DND-41 (cell line): ENCODE results near the gene PCP2.
A peak's percentile ranks its signal among the peaks of the same experiment; 100 is the strongest.

Source experiments
- ATAC-seq: fragments of 200-7000 bp; cut with Tn5 transposase; 3 replicates; pipeline ENCODE4 v1.9.1; 2021; ENCODE audit warnings: low read depth; ENCODE audit not compliant: insufficient read depth
- DNase-seq: peaks from one replicate; pipeline ENCODE4 v3.0.0-alpha.2; 2020
- H2AFZ ChIP-seq: 2 replicates; pipeline ENCODE4 v1.6.0; 2012; ENCODE audit warnings: low read depth, low read length
- H3K27ac ChIP-seq: 2 replicates; pipeline ENCODE4 v1.5.1; 2012; ENCODE audit warnings: low read length, inconsistent platforms
- H3K27me3 ChIP-seq: fragments of 200-600 bp; sonication (generic); 2 replicates; pipeline ENCODE4 v1.6.0; 2012; ENCODE audit warnings: low read length, mild to moderate bottlenecking, inconsistent platforms; ENCODE audit not compliant: insufficient read depth, poor library complexity
- H3K36me3 ChIP-seq: 2 replicates; pipeline ENCODE4 v1.5.1; 2012; ENCODE audit warnings: low read length, inconsistent platforms; ENCODE audit not compliant: insufficient read depth
- H3K4me1 ChIP-seq: 2 replicates; pipeline ENCODE4 v1.5.1; 2012; ENCODE audit warnings: mild to moderate bottlenecking, low read length; ENCODE audit not compliant: insufficient read depth
- H3K4me2 ChIP-seq: 2 replicates; pipeline ENCODE4 v1.6.0; 2012; ENCODE audit warnings: mild to moderate bottlenecking, moderate library complexity, low read length, inconsistent platforms; ENCODE audit not compliant: insufficient read depth
- H3K4me3 ChIP-seq, 2 experiments: fragments of 200-600 bp in 1 of 2; shearing (Covaris generic) in 1 of 2; 2 replicates each; pipeline ENCODE4 v1.5.1; 2012 to 2016; ENCODE audit warnings: inconsistent platforms in 2 of 2, low read length in 2 of 2, mild to moderate bottlenecking in 2 of 2, low read depth in 1 of 2, moderate library complexity in 1 of 2
- H3K79me2 ChIP-seq: 2 replicates; pipeline ENCODE4 v1.6.0; 2012; ENCODE audit warnings: low read length, inconsistent platforms; ENCODE audit not compliant: insufficient read depth
- H3K9ac ChIP-seq: 2 replicates; pipeline ENCODE4 v1.6.0; 2012; ENCODE audit warnings: low read depth, mild to moderate bottlenecking, inconsistent platforms, low read length, moderate library complexity
- H3K9me3 ChIP-seq: 2 replicates; pipeline ENCODE4 v1.5.1; 2012; ENCODE audit warnings: low read length, moderate library complexity, mild to moderate bottlenecking, inconsistent platforms; ENCODE audit not compliant: insufficient read depth, severe bottlenecking
- H4K20me1 ChIP-seq: 2 replicates; pipeline ENCODE4 v1.6.0; 2012; ENCODE audit warnings: low read length; ENCODE audit not compliant: insufficient read depth
- CTCF ChIP-seq: IDR thresholded peaks from 2 replicates; pipeline ENCODE4 v1.5.1; 2012; ENCODE audit warnings: borderline replicate concordance, low read length, moderate library complexity, mild to moderate bottlenecking; ENCODE audit not compliant: poor library complexity, severe bottlenecking; ENCODE audit errors: extremely low read depth
- EZH2 ChIP-seq: IDR thresholded peaks from 3 replicates; pipeline ENCODE4 v1.6.1; 2012; ENCODE audit warnings: borderline replicate concordance, low read depth, mild to moderate bottlenecking, moderate library complexity, low read length, inconsistent platforms; ENCODE audit not compliant: severe bottlenecking

PCP2 gene

DNA sequence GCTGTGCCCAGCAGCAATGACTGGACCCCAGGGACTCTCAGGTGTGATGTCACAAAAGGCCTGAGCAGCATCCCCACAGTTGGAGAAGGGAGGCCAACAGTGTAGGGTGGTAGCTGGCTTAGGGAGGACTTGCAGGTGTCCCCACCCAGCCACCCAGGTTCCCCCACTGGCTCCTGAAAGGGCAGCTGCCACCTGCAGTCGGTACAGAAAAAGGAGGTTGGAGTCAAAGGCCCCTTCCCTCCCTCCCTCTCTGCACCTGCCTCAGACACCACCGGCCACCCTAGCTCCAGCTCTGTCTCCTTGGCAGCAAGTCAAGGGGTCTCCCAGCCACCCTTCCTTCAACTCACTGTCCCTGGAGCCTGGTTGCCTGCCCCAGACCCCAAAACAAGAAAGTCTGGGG lies at the start of gene PCP2:
PCP2 (minus strand) TSS at position 22 of the 400 bp plus-strand sequence. CDS start 262 bp downstream, outside the sequence.
- DNase-seq: no peak
- no peak for ATAC-seq
- H3K9me3 ChIP-seq: no peaks in the 10 kb centered on the region
- no peak within 1 kb of the TSS for H2AFZ ChIP-seq
- H3K27me3 ChIP-seq: no peaks in the 10 kb centered on the region
- H3K4me1 ChIP-seq: peaks cover 20% of the 10 kb centered on the region
- no peak within 1 kb of the TSS for H3K4me3 ChIP-seq
- TF ChIP-seq EZH2: no peak
- TF ChIP-seq CTCF: no peak
- no peak within 1 kb of the TSS for H3K9ac ChIP-seq
- H3K36me3 ChIP-seq: peaks cover 12% of the 10 kb centered on the region; the same call in 1 of the 2 replicates
- H3K4me2 ChIP-seq: no peak within 1 kb of the TSS
- peaks cover 18% of the 10 kb centered on the region; the same call in 1 of the 2 replicates for H4K20me1 ChIP-seq
- no peak within 1 kb of the TSS for H3K27ac ChIP-seq
- peaks cover 31% of the 10 kb centered on the region for H3K79me2 ChIP-seq

GRCh38 chr19:7682175-7682855 lies 48.8 kb upstream of the PCP2 start:
- peaks cover 39% of the 10 kb centered on the region for H3K4me1 ChIP-seq
- TF ChIP-seq EZH2 (no peak), CTCF (no peak)
- DNase-seq (no peak), ATAC-seq (no peak)
- no peak overlapping the region for H2AFZ ChIP-seq
- peaks cover 22% of the 10 kb centered on the region for H4K20me1 ChIP-seq
- peak overlapping the region; percentile 82; the same call in 1 of the 2 replicates for H3K27ac ChIP-seq
- H3K36me3 ChIP-seq: peaks cover 22% of the 10 kb centered on the region
- H3K79me2 ChIP-seq: peaks cover 26% of the 10 kb centered on the region
- H3K9ac ChIP-seq: peak overlapping the region; percentile 94
- H3K9me3 ChIP-seq: no peaks in the 10 kb centered on the region
- H3K27me3 ChIP-seq: no peaks in the 10 kb centered on the region
- H3K4me3 ChIP-seq: peak overlapping the region in 1 of 2 experiments; percentile 90; a peak in 2 of 4 replicates
- peak overlapping the region; percentile 58 for H3K4me2 ChIP-seq

DNA sequence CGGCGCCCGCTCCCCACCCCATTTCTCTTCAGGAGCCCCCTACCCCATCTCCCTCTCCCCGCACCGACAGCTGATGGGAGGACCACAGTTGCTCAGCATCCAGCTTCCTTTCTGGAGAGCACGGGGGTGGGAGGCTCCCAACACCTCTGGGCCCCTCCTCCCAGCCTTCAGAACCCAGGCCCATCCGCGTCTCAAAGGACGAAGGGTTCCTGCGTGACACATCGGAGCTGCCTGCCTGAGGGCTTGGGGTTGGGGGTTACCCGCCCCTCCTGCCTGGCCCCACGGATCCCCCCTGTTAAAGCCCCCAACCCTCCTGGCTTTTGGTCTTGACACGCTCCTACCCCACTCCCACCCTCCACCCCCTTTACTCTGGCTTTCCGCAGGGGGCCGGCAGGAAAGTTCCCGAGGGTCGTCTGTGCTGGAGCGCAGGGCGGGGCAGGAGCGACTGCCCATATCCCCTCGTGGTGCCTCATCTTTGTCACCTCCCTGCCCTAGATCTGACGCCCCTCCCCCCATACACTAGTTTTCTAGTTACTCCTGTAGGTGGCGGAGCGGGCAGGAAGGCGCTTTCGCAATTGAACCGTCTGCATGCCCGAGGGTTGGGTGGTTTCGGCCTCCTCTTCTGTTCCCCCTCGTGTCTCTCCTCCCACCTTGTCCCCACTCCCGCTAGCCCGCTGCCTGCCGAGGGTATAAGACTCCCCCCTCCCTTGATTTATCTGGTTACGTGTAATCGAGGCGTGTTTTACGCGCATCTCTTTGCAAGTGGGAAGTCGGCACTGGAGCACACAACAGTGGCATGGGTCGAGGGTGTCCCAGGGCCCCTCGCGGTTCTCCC lies 48.0 kb upstream of the PCP2 start:
- H3K4me2 ChIP-seq: peak overlapping the region; percentile 58
- H3K27me3 ChIP-seq: no peaks in the 10 kb centered on the region
- H3K4me1 ChIP-seq: peaks cover 42% of the 10 kb centered on the region
- no peaks in the 10 kb centered on the region for H3K9me3 ChIP-seq
- H3K27ac ChIP-seq: peak overlapping the region; percentile 82
- H2AFZ ChIP-seq: peak overlapping the region; percentile 88
- peak overlapping the region; percentile 94 for H3K9ac ChIP-seq
- H3K4me3 ChIP-seq: peak overlapping the region; percentile 88 to 90
- peaks cover 26% of the 10 kb centered on the region for H3K79me2 ChIP-seq
- H4K20me1 ChIP-seq: peaks cover 22% of the 10 kb centered on the region
- TF ChIP-seq EZH2: no peak
- TF ChIP-seq CTCF: peak; percentile 65
- ATAC-seq (peak; percentile 54), DNase-seq (peak; percentile 83)
- H3K36me3 ChIP-seq: peaks cover 22% of the 10 kb centered on the region
